Tibial nerve (tissue), 4 donors: ENCODE data around the gene YEATS4.

Source experiments
- CTCF ChIP-seq, 5 experiments: fragments of 200-600 bp in 3 of 5; fragments of 450-650 bp in 2 of 5; sonication (generic) in 3 of 5; IDR thresholded peaks; one replicate each; pipeline ENCODE4 v1.5.1; 2016 to 2019; ENCODE audit warnings: antibody characterized with exemption in 5 of 5, mild to moderate bottlenecking in 3 of 5, moderate library complexity in 2 of 5
- EP300 ChIP-seq, 2 donors: sonication (generic); formaldehyde crosslinking; IDR thresholded peaks; one replicate each; pipeline ENCODE4 v1.6.1; 2017; ENCODE audit warnings: antibody characterized with exemption in 2 of 2, mild to moderate bottlenecking in 1 of 2
- POLR2A ChIP-seq, 2 donors: fragments of 450-650 bp; IDR thresholded peaks; one replicate each; pipeline ENCODE4 v1.6.1; 2017; ENCODE audit warnings: antibody characterized with exemption in 2 of 2, mild to moderate bottlenecking in 2 of 2, moderate library complexity in 2 of 2

DNA sequence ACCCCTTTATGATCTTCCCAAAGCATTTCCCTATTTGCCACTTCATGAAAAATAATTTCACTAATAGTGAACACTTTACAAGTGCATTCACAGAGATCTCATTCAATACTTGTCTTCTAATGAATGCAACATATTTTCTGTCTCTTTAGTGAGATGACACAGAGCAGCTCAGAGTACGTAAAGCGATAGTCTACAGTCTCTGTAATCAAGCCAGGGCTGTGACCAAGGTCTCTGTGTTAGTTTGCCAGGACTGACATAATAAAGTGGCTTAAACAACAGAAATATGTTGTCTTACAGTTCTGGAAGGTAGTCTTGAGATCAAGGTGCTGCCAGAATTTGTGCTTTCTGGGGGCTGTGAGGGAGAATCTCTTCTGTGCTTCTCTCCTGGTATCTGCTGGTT is 77.5 kb downstream of the YEATS4 start:
- TF ChIP-seq CTCF (IDR thresholded peaks at IDR 0.05) (no peak), POLR2A (IDR thresholded peaks at IDR 0.05) (no peak), EP300 (IDR thresholded peaks at IDR 0.05) (no peak)
